Smooth muscle cell (in vitro differentiated cells): ENCODE measurements around the gene HABP2. TPM values are rescaled to one million over a fixed set of nuclear protein-coding genes. Genes with fewer than 3 reads are reported as not detected.

Source experiments
- DNase-seq: peaks from one replicate; lab custom pipeline; 2025; ENCODE audit not compliant: unreplicated experiment; lab: John Stamatoyannopoulos, UW
- H2AFZ ChIP-seq: fragments of 200-600 bp; sonication (generic); 2 replicates; pipeline ENCODE4 v1.6.0; 2016; ENCODE audit warnings: antibody characterized with exemption, low read depth, mild to moderate bottlenecking
- H3F3A ChIP-seq: fragments of 200-600 bp; sonication (generic); 2 replicates; pipeline ENCODE4 v1.6.0; 2017; ENCODE audit warnings: antibody characterized with exemption, low read depth
- H3K27ac ChIP-seq: fragments of 200-600 bp; sonication (generic); 2 replicates; pipeline ENCODE4 v1.5.1; 2016; ENCODE audit warnings: low read depth, mild to moderate bottlenecking
- H3K27me3 ChIP-seq: fragments of 200-600 bp; sonication (generic); 2 replicates; pipeline ENCODE4 v1.6.1; 2016; ENCODE audit warnings: low read depth, mild to moderate bottlenecking
- H3K36me3 ChIP-seq: fragments of 200-600 bp; sonication (generic); 2 replicates; pipeline ENCODE4 v1.5.1; 2016; ENCODE audit warnings: low read depth
- H3K4me1 ChIP-seq: fragments of 200-600 bp; sonication (generic); 2 replicates; pipeline ENCODE4 v1.5.1; 2016; ENCODE audit warnings: low read depth
- H3K4me2 ChIP-seq: fragments of 200-600 bp; sonication (generic); 2 replicates; pipeline ENCODE4 v1.6.0; 2016; ENCODE audit warnings: mild to moderate bottlenecking
- H3K4me3 ChIP-seq: fragments of 200-600 bp; sonication (generic); 2 replicates; pipeline ENCODE4 v1.5.1; 2016; ENCODE audit warnings: mild to moderate bottlenecking
- H3K79me2 ChIP-seq: fragments of 200-600 bp; sonication (generic); 2 replicates; pipeline ENCODE4 v1.6.0; 2016; ENCODE audit warnings: low read depth, mild to moderate bottlenecking
- H3K9ac ChIP-seq: fragments of 200-600 bp; sonication (generic); 2 replicates; pipeline ENCODE4 v1.6.0; 2016; ENCODE audit warnings: low read depth
- H3K9me3 ChIP-seq: fragments of 200-600 bp; sonication (generic); replicated peaks from 2 replicates; pipeline ENCODE4 v1.5.1; 2016; ENCODE audit warnings: low read depth
- H4K20me1 ChIP-seq: fragments of 200-600 bp; sonication (generic); 2 replicates; pipeline ENCODE4 v1.6.0; 2016; ENCODE audit warnings: low read depth
- CTCF ChIP-seq: fragments of 200-600 bp; sonication (generic); IDR thresholded peaks from 2 replicates; pipeline ENCODE4 v1.5.1; 2017; ENCODE audit warnings: borderline replicate concordance, mild to moderate bottlenecking, antibody characterized with exemption; ENCODE audit not compliant: insufficient read depth, poor library complexity, severe bottlenecking
- WGBS: methylation state at CpG from one replicate; pipeline ENCODE4 v1.1.7; 2016; ENCODE audit warnings: low lambda C conversion rate; 5-methylcytosine and 5-hydroxymethylcytosine counted together
- polyA plus RNA-seq: library from polyadenylated mRNA; unstranded; fragments of >200 nt; fragmentation: Nextera tagmentation; extraction: Ambion mirVana; gene quantifications from 2 replicates; pipeline ENCODE4 v1.2.1, GENCODE V29; 2016
- total RNA-seq: library from RNA; depleted of rRNA; stranded (reverse); fragments of >200 nt; gene quantifications from 2 replicates; pipeline ENCODE4 v1.2.3, GENCODE V29; 2014

The HABP2 gene
- total and polyA plus RNA-seq, 2 experiments from 2014 or later: 0.05 TPM; not detected in 1

- no peak overlapping the region for H3K4me2 ChIP-seq
- H2AFZ ChIP-seq: no peak overlapping the region
- H4K20me1 ChIP-seq: no peaks in the 10 kb centered on the region
- H3K27me3 ChIP-seq: no peaks in the 10 kb centered on the region
- WGBS: 92% methylated on average over 10 of the region's 10 CpGs
- H3K4me3 ChIP-seq: no peak overlapping the region
- H3K36me3 ChIP-seq: no peaks in the 10 kb centered on the region
- no peaks in the 10 kb centered on the region for H3K4me1 ChIP-seq
- no peak for DNase-seq
- H3F3A ChIP-seq: no peaks in the 10 kb centered on the region
- no peak overlapping the region for H3K9ac ChIP-seq
- TF ChIP-seq CTCF: no peak
- H3K27ac ChIP-seq: no peak overlapping the region
- no peaks in the 10 kb centered on the region for H3K9me3 ChIP-seq
- H3K79me2 ChIP-seq: no peaks in the 10 kb centered on the region
Measured at GRCh38 chr10:113517165-113517900, 35.5 kb upstream of the HABP2 start.

- H3K27me3 ChIP-seq: no peaks in the 10 kb centered on the region
- H4K20me1 ChIP-seq: no peaks in the 10 kb centered on the region
- DNase-seq: no peak
- 70% methylated on average over 5 of the region's 5 CpGs for WGBS
- H3K4me3 ChIP-seq: no peak overlapping the region
- no peaks in the 10 kb centered on the region for H3F3A ChIP-seq
- no peak overlapping the region for H3K9ac ChIP-seq
- H2AFZ ChIP-seq: no peak overlapping the region
- TF ChIP-seq CTCF: no peak
- H3K27ac ChIP-seq: no peak overlapping the region
- no peaks in the 10 kb centered on the region for H3K4me1 ChIP-seq
- H3K36me3 ChIP-seq: no peaks in the 10 kb centered on the region
- H3K4me2 ChIP-seq: no peak overlapping the region
- no peaks in the 10 kb centered on the region for H3K9me3 ChIP-seq
- no peaks in the 10 kb centered on the region for H3K79me2 ChIP-seq
Measured at GRCh38 chr10:113517901-113518260, 35.0 kb upstream of the HABP2 start.

- Histone ChIP-seq H3F3A (no peaks in the 10 kb centered on the region), H3K79me2 (no peaks in the 10 kb centered on the region), H3K36me3 (no peaks in the 10 kb centered on the region), H2AFZ (no peak overlapping the region), H3K4me2 (no peak overlapping the region), H3K4me3 (no peak overlapping the region), H3K27ac (no peak overlapping the region), H3K27me3 (no peaks in the 10 kb centered on the region), H4K20me1 (no peaks in the 10 kb centered on the region), H3K9me3 (no peaks in the 10 kb centered on the region), H3K4me1 (no peaks in the 10 kb centered on the region), H3K9ac (no peak overlapping the region)
- no peak for DNase-seq
- TF ChIP-seq CTCF: no peak
- 85% methylated on average over 3 of the region's 3 CpGs for WGBS
Measured at GRCh38 chr10:113518415-113518814, 34.4 kb upstream of the HABP2 start.

- no peaks in the 10 kb centered on the region for H3K79me2 ChIP-seq
Measured at GRCh38 chr10:113518816-113519591, 33.8 kb upstream of the HABP2 start.

More at GRCh38 chr10:113518816-113519591, 33.8 kb upstream of the HABP2 start:
- H3K4me1 ChIP-seq: no peaks in the 10 kb centered on the region
- no peak overlapping the region for H3K4me2 ChIP-seq
- H3F3A ChIP-seq: no peaks in the 10 kb centered on the region
- H2AFZ ChIP-seq: no peak overlapping the region
- no peak overlapping the region for H3K4me3 ChIP-seq
- DNase-seq: no peak
- no peak for TF ChIP-seq CTCF
- H4K20me1 ChIP-seq: no peaks in the 10 kb centered on the region
- H3K27me3 ChIP-seq: no peaks in the 10 kb centered on the region
- H3K9me3 ChIP-seq: no peaks in the 10 kb centered on the region
- no peak overlapping the region for H3K27ac ChIP-seq
- H3K36me3 ChIP-seq: no peaks in the 10 kb centered on the region
- 86% methylated on average over 10 of the region's 10 CpGs for WGBS
- no peak overlapping the region for H3K9ac ChIP-seq
